NK-92 (cell line): Measurements from ENCODE around the gene IGF2BP3.
A peak's percentile ranks its signal among the peaks of the same experiment; 100 is the strongest.

ENCODE experiments used
- DNase-seq: peaks from one replicate; lab custom pipeline; 2025; ENCODE audit not compliant: unreplicated experiment; lab: John Stamatoyannopoulos, UW

The IGF2BP3 gene

GRCh38 chr7:23298141-23298881, 172.0 kb downstream of the IGF2BP3 start:
- no peak for DNase-seq

DNA sequence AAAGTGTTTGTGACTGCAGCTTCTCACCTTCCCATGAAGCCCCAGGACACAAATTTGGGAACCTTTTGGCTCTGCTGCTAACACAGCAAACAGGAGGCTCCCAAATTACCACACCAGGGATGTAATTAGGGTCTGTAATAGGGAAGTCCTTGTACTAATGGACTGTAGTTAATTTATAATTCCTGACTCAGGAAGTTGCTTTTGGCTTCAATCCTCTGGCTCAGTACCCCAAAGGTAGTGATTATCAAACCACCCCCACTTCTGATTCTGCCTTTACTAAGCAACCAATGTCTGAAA, 174.9 kb downstream of the IGF2BP3 start:
- no peak for DNase-seq

DNA sequence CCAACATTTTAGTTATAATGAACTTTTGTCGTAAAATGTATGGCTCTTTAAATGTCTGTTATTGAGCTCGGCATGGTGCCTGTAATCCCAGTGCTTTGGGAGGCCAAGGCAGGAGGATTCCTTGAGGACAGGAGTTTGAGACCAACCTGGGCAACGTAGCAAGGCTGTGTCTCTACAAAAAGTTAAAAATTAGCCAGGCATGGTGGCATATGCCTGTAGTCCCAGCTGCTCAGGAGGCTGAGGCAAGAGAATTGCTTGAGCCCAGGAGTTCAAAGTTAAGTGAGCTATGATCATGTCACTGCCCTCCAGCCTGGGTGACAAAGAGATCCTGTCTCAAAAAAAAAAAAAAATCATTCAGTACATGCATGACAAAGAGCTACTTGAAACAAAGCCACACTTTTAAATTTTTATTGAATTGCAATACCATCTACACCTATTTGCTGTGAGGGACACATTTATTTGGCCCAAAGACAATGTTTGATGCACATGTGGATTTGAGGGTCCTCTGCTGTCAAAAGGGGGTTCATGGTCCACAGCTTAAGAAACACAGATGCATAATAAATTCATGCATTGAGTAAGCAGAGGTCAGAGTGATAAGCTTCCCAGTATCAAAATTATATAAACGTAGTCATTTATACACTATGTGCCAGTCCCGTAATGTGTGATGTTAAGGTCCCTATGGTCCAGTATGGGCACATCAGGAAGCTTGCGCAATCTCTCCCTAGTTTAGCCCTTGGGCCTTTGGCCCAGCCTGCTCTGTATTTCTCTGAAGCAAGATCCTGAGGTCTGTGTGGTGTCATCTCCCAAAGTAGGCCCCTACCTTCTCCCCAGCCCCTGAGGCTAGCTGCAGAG, 175.5 kb downstream of the IGF2BP3 start:
- DNase-seq, result no peak

GRCh38 chr7:23293500-23294073, 176.7 kb downstream of the IGF2BP3 start:
- no peak for DNase-seq

DNA sequence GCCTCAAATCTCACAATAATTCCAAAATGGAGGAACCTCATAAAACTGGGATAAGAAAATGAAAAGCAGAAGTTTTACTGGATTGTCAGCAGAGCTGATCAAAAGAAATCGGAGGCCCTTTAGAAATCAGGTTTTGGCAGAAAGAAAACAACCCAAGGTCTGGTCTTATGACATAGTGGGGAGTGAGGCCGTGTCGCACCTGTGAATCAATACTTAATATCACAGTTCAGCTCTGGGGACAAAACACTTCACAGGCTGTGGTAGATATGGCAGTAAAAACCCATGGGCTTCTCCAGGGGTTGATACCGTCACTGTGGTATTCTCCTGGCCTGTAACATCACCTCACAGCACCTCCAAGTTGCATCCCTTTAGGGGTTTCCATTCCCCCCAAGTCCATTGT, 177.7 kb downstream of the IGF2BP3 start:
- DNase-seq, result no peak

- no peak for DNase-seq
These were observed 178.2 kb downstream of the IGF2BP3 start for GRCh38 chr7:23291957-23292560.

- DNase-seq, result no peak
These were observed 179.3 kb downstream of the IGF2BP3 start for GRCh38 chr7:23290993-23291392.

DNA sequence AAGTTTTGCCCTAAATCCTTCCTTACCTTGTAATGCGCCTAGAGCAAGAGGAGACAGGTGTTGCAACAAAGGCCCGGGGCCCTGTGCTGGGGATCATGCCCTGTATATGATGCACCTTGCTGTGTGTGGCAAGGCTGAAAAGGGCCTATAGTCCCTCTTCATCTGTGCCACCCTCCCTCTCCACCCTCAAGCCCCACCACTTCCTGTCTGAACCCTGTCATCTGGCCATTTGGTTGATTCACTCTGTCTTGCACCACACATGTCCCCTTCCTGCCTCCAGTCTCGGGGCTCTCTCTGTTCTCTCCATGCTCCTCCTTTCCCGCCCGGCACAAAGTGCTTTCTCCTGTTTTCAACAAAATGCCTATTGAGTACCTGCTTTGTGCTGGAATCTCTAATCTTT, 182.7 kb downstream of the IGF2BP3 start:
- DNase-seq, result no peak

- no peak for DNase-seq
These were observed 184.3 kb downstream of the IGF2BP3 start for GRCh38 chr7:23285657-23286646.

DNA sequence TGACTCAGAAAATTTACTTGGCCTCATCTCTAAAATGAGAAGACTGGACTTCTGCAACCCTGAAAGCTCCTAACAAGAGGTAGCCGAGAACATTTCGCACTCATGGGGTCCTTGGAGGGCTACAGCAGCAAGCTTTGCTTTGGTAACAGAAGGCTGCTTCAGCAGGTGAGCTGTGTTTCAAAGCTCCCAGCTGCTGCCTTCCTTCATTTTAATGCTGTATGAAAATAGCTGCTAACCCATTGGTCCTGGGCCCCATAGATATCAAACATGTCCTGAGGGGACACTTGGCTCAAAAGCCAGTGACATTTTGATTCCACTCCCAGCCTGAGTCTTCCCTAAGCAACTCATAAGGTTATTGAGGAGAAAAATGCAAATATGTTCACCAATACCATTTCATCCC, 185.4 kb downstream of the IGF2BP3 start:
- DNase-seq, result no peak

- no peak for DNase-seq
These were observed 187.2 kb downstream of the IGF2BP3 start for GRCh38 chr7:23283086-23283485.

DNA sequence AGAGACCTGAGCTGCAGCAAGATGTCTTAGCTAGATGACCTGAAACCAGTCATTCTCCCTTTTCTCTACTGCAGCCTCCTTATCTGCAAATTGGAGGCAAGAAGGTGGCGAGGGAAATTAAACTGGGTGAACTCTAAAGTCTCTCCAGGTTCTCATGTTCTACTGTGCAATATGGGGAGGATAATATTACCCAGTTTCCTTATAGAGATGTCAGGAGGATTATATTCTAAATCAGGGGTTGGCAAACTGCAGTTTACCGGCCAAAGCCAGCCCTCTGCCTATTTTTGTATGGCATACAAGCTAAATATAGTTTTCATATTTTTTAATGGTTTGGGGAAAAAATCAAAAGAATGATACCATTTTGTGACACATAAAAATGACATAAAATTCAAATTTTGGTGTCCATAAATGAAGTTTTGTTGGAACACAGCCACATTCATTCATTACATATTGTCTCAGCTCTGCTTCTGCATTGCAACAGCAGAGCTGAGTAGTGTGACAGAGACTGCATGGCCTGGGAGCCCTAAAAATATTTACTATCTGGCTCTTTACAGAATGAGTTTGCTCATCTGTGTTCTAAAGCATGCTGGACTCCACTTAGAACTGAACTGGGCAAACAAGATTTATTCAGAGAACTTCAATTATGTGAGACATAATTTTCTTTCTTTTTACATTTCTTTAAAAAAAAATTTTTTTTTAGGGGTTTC, 190.3 kb downstream of the IGF2BP3 start:
- DNase-seq, result no peak

DNA sequence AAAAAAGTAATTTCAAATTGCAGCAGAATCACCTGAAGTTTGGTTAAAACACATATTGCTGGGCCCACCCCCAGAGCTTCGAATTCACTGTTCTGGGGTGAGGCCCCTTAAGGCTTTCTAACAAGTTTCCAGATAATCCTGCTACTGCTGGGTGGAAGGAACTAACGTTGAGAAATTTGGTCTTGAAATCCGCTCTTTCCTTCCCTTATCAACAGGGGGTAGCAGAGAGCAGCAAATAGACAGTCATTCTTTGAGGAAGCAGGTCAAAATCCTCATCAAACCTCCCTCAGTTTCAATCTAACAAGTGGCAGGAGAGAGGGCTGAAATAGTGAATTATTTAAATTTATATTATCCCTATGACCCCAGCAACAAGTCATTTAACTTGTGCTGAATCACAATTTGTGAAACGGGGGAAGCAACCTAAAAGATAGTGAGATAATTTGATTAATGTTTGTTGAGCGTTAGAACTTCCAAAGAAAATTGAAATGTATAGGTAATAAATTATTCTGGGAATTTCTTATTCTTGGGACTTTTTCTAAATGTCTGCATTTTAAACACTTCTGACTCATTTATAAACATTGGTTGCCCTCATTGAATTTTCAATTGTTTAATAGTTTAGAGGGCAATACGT, 192.8 kb downstream of the IGF2BP3 start:
- DNase-seq, result no peak

DNA sequence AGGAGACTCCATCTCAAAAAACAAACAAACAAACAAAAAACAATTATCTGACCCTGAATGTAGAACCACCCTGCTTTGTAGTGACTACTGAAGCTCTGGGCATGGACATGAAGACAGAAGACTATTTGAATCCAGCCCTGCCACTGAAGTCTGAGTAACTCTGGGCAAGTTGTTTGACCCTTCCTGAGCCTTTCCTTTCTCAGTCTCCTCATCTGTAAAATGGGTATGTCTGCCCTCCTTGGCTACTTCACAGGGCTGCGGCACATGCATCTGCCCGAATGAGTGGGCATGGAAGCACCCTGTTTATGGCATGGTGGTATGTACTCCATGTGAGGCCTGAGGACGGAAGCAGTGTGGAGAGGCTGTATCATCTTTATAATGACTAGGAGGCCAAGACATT, 193.3 kb downstream of the IGF2BP3 start:
- DNase-seq, result no peak

DNA sequence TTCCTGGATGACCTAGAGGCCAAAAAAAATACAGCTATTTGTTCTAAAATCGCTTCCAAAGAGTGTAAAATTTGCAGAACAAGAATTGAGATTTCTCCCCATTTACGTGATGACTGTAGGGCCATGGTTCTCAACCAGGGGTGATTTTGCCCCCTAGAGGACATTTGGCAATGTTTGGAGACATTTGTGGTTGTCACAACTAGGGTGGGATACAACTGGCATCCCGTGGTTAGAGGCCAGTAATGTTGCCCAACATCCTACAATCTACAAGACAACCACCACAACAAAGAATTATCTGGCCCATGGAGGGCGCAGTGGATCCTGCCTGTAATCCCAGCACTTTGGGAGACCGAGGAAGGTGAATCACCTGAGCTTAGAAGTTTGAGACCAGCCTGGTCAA, 193.9 kb downstream of the IGF2BP3 start:
- no peak for DNase-seq

DNA sequence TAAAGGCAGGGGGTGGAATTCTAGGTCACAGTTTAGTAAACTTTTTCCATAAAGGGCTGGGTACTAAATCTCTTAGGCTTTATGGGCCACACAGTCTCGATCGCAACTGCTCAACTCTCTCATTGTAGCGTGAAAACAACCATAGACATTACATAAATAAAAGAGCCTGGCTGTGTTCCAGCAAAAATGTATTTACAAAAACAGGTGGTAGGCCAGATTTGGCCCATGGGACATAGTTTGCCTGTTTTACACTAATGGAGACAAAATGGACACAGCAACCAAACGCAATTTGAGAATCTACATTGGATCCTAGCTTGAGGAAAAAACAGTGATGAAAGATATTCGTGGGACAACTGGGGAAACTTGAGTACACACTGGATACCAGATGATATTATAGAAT, 194.4 kb downstream of the IGF2BP3 start:
- no peak for DNase-seq

GRCh38 chr7:23273141-23273599, 197.1 kb downstream of the IGF2BP3 start:
- DNase-seq, result peak; percentile 21

DNA sequence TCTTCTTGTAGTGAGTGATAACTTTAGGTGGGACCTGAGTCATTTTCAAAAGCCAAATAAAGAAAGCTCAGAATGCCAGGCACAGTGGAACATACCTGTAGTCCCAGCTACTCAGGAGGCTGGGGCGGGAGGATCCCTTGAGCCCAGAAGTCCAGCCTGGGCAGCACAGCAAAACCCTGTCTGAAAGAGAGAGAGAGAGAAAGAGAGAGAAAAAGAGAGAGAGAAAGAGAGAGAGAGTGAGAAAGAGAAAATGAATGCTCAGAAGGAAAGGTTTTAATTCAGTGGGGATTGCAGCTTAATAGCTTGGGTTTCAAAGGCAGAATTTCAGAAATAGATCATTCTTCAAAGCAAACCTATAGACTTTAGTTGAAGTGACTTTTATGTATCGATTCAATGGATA, 198.0 kb downstream of the IGF2BP3 start:
- no peak for DNase-seq

GRCh38 chr7:23268746-23269145, 201.5 kb downstream of the IGF2BP3 start:
- no peak for DNase-seq
